ENCODE measurements around the gene NPSR1. TPM values are rescaled to one million over a fixed set of nuclear protein-coding genes. Genes with fewer than 3 reads are reported as not detected.
"Not testable (repeated sequence)": the region's sequence is repeated elsewhere in the genome, so short reads cannot be mapped to it uniquely, and the experiment has no call there.

NPSR1 gene
- total RNA-seq, 1 experiment from 2014 or later, result not detected

- not testable (repeated sequence) for DNase-seq (ENCODE audit: low spot score)
These were observed 156.3 kb downstream of the NPSR1 start for GRCh38 chr7:34814203-34814842.

GRCh38 chr7:34821932-34822558 lies 164.0 kb downstream of the NPSR1 start:
- in situ Hi-C loops (cut with HindIII; ENCODE audit: low sequenced_read_pairs), result no loop called here
- no peak for DNase-seq (ENCODE audit: low spot score)

More at GRCh38 chr7:34814203-34814842, 156.3 kb downstream of the NPSR1 start:
- in situ Hi-C loops (cut with HindIII; ENCODE audit: low sequenced_read_pairs), result not testable (repeated sequence)

GRCh38 chr7:34823650-34824258 lies 165.7 kb downstream of the NPSR1 start:
- peak; percentile 71 for DNase-seq (ENCODE audit: low spot score)
- in situ Hi-C loops (cut with HindIII; ENCODE audit: low sequenced_read_pairs), result no loop called here

GRCh38 chr7:34825221-34825620 lies 167.2 kb downstream of the NPSR1 start:
- in situ Hi-C loops (cut with HindIII; ENCODE audit: low sequenced_read_pairs), result no loop called here
- DNase-seq (ENCODE audit: low spot score), result no peak

GRCh38 chr7:34830390-34830789 lies 172.4 kb downstream of the NPSR1 start:
- in situ Hi-C loops (cut with HindIII; ENCODE audit: low sequenced_read_pairs), result no loop called here
- DNase-seq (ENCODE audit: low spot score), result no peak

GRCh38 chr7:34831436-34831835 lies 173.4 kb downstream of the NPSR1 start:
- in situ Hi-C loops (cut with HindIII; ENCODE audit: low sequenced_read_pairs), result no loop called here
- no peak for DNase-seq (ENCODE audit: low spot score)

- in situ Hi-C loops (cut with HindIII; ENCODE audit: low sequenced_read_pairs), result no loop called here
- DNase-seq (ENCODE audit: low spot score), result no peak
These were observed 174.0 kb downstream of the NPSR1 start for GRCh38 chr7:34832020-34832419.

- in situ Hi-C loops (cut with HindIII; ENCODE audit: low sequenced_read_pairs), result no loop called here
- DNase-seq (ENCODE audit: low spot score), result no peak
These were observed 178.0 kb downstream of the NPSR1 start for GRCh38 chr7:34835901-34836600.

GRCh38 chr7:34837316-34837715 lies 179.3 kb downstream of the NPSR1 start:
- in situ Hi-C loops (cut with HindIII; ENCODE audit: low sequenced_read_pairs), result no loop called here
- DNase-seq (ENCODE audit: low spot score), result no peak

GRCh38 chr7:34837801-34838201 lies 179.8 kb downstream of the NPSR1 start:
- in situ Hi-C loops (cut with HindIII; ENCODE audit: low sequenced_read_pairs), result no loop called here
- DNase-seq (ENCODE audit: low spot score), result peak; percentile 76

- in situ Hi-C loops (cut with HindIII; ENCODE audit: low sequenced_read_pairs), result no loop called here
- DNase-seq (ENCODE audit: low spot score), result peak; percentile 98
These were observed 180.3 kb downstream of the NPSR1 start for GRCh38 chr7:34838329-34838728.

GRCh38 chr7:34839645-34840044 lies 181.6 kb downstream of the NPSR1 start:
- DNase-seq (ENCODE audit: low spot score), result peak; percentile 28
- in situ Hi-C loops (cut with HindIII; ENCODE audit: low sequenced_read_pairs), result no loop called here

- DNase-seq (ENCODE audit: low spot score), result no peak
- in situ Hi-C loops (cut with HindIII; ENCODE audit: low sequenced_read_pairs), result no loop called here
These were observed 182.3 kb downstream of the NPSR1 start for GRCh38 chr7:34840176-34840785.

GRCh38 chr7:34841326-34841725 lies 183.3 kb downstream of the NPSR1 start:
- in situ Hi-C loops (cut with HindIII; ENCODE audit: low sequenced_read_pairs), result no loop called here
- DNase-seq (ENCODE audit: low spot score), result peak; percentile 55

- DNase-seq (ENCODE audit: low spot score), result no peak
- in situ Hi-C loops (cut with HindIII; ENCODE audit: low sequenced_read_pairs), result no loop called here
These were observed 184.8 kb downstream of the NPSR1 start for GRCh38 chr7:34842782-34843181.

GRCh38 chr7:34844406-34844805 lies 186.4 kb downstream of the NPSR1 start:
- no peak for DNase-seq (ENCODE audit: low spot score)
- in situ Hi-C loops (cut with HindIII; ENCODE audit: low sequenced_read_pairs), result no loop called here

GRCh38 chr7:34844936-34845665 lies 187.1 kb downstream of the NPSR1 start:
- in situ Hi-C loops (cut with HindIII; ENCODE audit: low sequenced_read_pairs), result no loop called here
- DNase-seq (ENCODE audit: low spot score), result no peak

GRCh38 chr7:34845666-34846361 lies 187.8 kb downstream of the NPSR1 start:
- in situ Hi-C loops (cut with HindIII; ENCODE audit: low sequenced_read_pairs), result no loop called here
- no peak for DNase-seq (ENCODE audit: low spot score)
